Measurements from ENCODE around the gene PRND. TPM values are rescaled to one million over a fixed set of nuclear protein-coding genes. Genes with fewer than 3 reads are reported as not detected.

PRND gene
- total RNA-seq, 1 experiment from 2014 or later: 0.04 TPM

- no peaks in the 10 kb centered on the region for H3K79me1 ChIP-seq (ENCODE audit: insufficient read depth, low read depth, low read length, poor library complexity, severe bottlenecking)
- Mint-ChIP-seq H3K27me3 (ENCODE audit: low read depth) (peaks cover 9% of the 10 kb centered on the region), H3K4me1 (peaks cover 17 to 24% of the 10 kb centered on the region in 2 experiments), H3K9me3 (peaks cover 0 to 3% of the 10 kb centered on the region in 2 experiments; a peak in 1 of 5 replicates), H3K27ac (peak overlapping the region in 1 of 3 experiments; percentile 68; a peak in 2 of 7 replicates), H3K4me3 (peak overlapping the region; percentile 15 to 45; a peak in 4 of 5 replicates), H3K36me3 (ENCODE audit: insufficient read depth in 1 of 3, low read depth in 3 of 3) (no peaks in the 10 kb centered on the region; a peak in 1 of 7 replicates)
- H3K79me2 ChIP-seq (ENCODE audit: insufficient read depth, low read length): no peaks in the 10 kb centered on the region
- H3K56ac ChIP-seq (ENCODE audit: insufficient read length, low read depth, low read length): no peak overlapping the region
- H3K4me1 ChIP-seq (ENCODE audit: insufficient read depth, low read length): no peaks in the 10 kb centered on the region
- no peak overlapping the region for H2BK20ac ChIP-seq (ENCODE audit: low read depth, low read length, poor library complexity, severe bottlenecking)
- H3K4ac ChIP-seq (ENCODE audit: low read depth, low read length): no peak overlapping the region
- no peaks in the 10 kb centered on the region for H3K23me2 ChIP-seq (ENCODE audit: insufficient read length, low read depth, low read length, poor library complexity, severe bottlenecking)
- no peaks in the 10 kb centered on the region for H3K9me3 ChIP-seq (ENCODE audit: control insufficient read depth, low read depth, low read length)
- no peak overlapping the region for H3K23ac ChIP-seq (ENCODE audit: insufficient read length, low read depth, low read length)
- no peak overlapping the region for H2BK12ac ChIP-seq (ENCODE audit: insufficient read length, low read depth, low read length)
- H3T11ph ChIP-seq (ENCODE audit: low read length): no peak overlapping the region
- H4K5ac ChIP-seq (ENCODE audit: insufficient read length, low read depth, low read length): no peak overlapping the region
- H4K91ac ChIP-seq (ENCODE audit: insufficient read length, low read depth, low read length): no peak overlapping the region
- peak overlapping the region; percentile 41 for H3K4me2 ChIP-seq (ENCODE audit: insufficient read depth, insufficient read length, low read length)
- H2BK15ac ChIP-seq (ENCODE audit: low read depth, low read length): no peak overlapping the region
- H2BK5ac ChIP-seq (ENCODE audit: insufficient read length, low read length): no peak overlapping the region
- H3K14ac ChIP-seq (ENCODE audit: insufficient read depth, low read length): no peak overlapping the region
- H3K18ac ChIP-seq (ENCODE audit: insufficient read length, low read depth, low read length): peak overlapping the region; percentile 62
- peak overlapping the region; percentile 58 for H2AFZ ChIP-seq (ENCODE audit: low read length)
- no peak for TF ChIP-seq CTCF (conservative IDR thresholded peaks at IDR 0.05)
- H3K27ac ChIP-seq (ENCODE audit: insufficient read length, low read depth, low read length): no peak overlapping the region
- DNase-seq: peak; percentile 46
- H4K20me1 ChIP-seq (ENCODE audit: control insufficient read depth, insufficient read depth, insufficient read length): no peaks in the 10 kb centered on the region
- H3K27me3 ChIP-seq (ENCODE audit: insufficient read depth, low read length): no peaks in the 10 kb centered on the region
- WGBS (ENCODE audit: extremely low coverage, insufficient read length, low lambda C conversion rate): no CpG with 5 or more reads among the region's 10 CpGs
- H2AK5ac ChIP-seq (ENCODE audit: insufficient read length, low read length): no peak overlapping the region
- H3K9ac ChIP-seq (ENCODE audit: extremely low read depth, insufficient read length, low read length): no peak overlapping the region
- H4K8ac ChIP-seq (replicated peaks; ENCODE audit: insufficient read length, low read depth, low read length): no peak overlapping the region
- no peak overlapping the region for H2BK120ac ChIP-seq (ENCODE audit: low read depth, low read length, poor library complexity, severe bottlenecking)
Observed at GRCh38 chr20:4720977-4721349, 746 bp upstream of the PRND start.
